Measurements from ENCODE around the gene NFYA.

Gene NFYA

GRCh38 chr6:41071923-41072835 lies 595 bp upstream of the NFYA start, which contains the start of gene OARD1 (continued):
- TF ChIP-seq ZNF311 (tag by site-specific recombination; IDR thresholded peaks at IDR 0.05; ENCODE audit: borderline replicate concordance) (no peak), ZNF558 (tag by site-specific recombination; IDR thresholded peaks at IDR 0.05) (no peak), ZNF324 (tag by site-specific recombination; IDR thresholded peaks at IDR 0.05) (peak; percentile 84; the same call in 1 of the 2 replicates), SCRT1 (tag by site-specific recombination; IDR thresholded peaks at IDR 0.05; ENCODE audit: borderline replicate concordance) (no peak), GLIS2 (tag by site-specific recombination; IDR thresholded peaks at IDR 0.05) (peak; percentile 60), ZNF132 (tag by site-specific recombination; IDR thresholded peaks at IDR 0.05; ENCODE audit: borderline replicate concordance) (no peak), ZNF16 (tag by site-specific recombination; IDR thresholded peaks at IDR 0.05; ENCODE audit: low read depth) (no peak), ZNF513 (tag by site-specific recombination; IDR thresholded peaks at IDR 0.05) (no peak), ZNF354C (tag by site-specific recombination; IDR thresholded peaks at IDR 0.05; ENCODE audit: borderline replicate concordance, low read depth) (no peak), ZNF510 (tag by site-specific recombination; IDR thresholded peaks at IDR 0.05; ENCODE audit: insufficient replicate concordance) (no peak), KLF9 (tag by site-specific recombination; IDR thresholded peaks at IDR 0.05; ENCODE audit: low read depth) (peak; percentile 98), ZNF449 (tag by site-specific recombination; IDR thresholded peaks at IDR 0.05) (peak; percentile 89), ZBTB10 (tag by site-specific recombination; IDR thresholded peaks at IDR 0.05) (peak; percentile 99), ZNF596 (tag by site-specific recombination; IDR thresholded peaks at IDR 0.05) (no peak), ZBTB26 (tag by site-specific recombination; optimal IDR thresholded peaks at IDR 0.05) (peak; percentile 31), ZNF350 (tag by site-specific recombination; IDR thresholded peaks at IDR 0.05) (no peak), ZNF202 (tag by site-specific recombination; IDR thresholded peaks at IDR 0.05; ENCODE audit: borderline replicate concordance) (no peak), TRIM28 (IDR thresholded peaks at IDR 0.05; ENCODE audit: borderline replicate concordance, low read length) (peak; percentile 82; the same call in 1 of the 2 replicates), ZBTB11 (tag by site-specific recombination; conservative IDR thresholded peaks at IDR 0.05; ENCODE audit: low read depth) (peak; percentile 92), ZNF423 (tag by site-specific recombination; IDR thresholded peaks at IDR 0.05) (no peak), ZNF623 (tag by site-specific recombination; IDR thresholded peaks at IDR 0.05) (no peak), WT1 (tag by site-specific recombination; IDR thresholded peaks at IDR 0.05) (peak; percentile 54; the same call in 1 of the 2 replicates)

Data from HEK293 (cell line).